HepG2 (cell line): Measurements from ENCODE around the gene EEF1AKMT3. TPM values are rescaled to one million over a fixed set of nuclear protein-coding genes. Genes with fewer than 3 reads are reported as not detected.

Experiments
- ATAD3A ChIP-seq: sonication (generic); formaldehyde crosslinking; IDR thresholded peaks from 2 replicates; pipeline ENCODE4 v1.4.0; 2020; ENCODE audit warnings: missing genetic modification reagents
- ATF5 ChIP-seq: sonication (generic); formaldehyde crosslinking; IDR thresholded peaks from 2 replicates; pipeline ENCODE4 v1.4.0; 2020; ENCODE audit warnings: mild to moderate bottlenecking, low read depth, missing genetic modification reagents
- FOXA3 ChIP-seq: IDR thresholded peaks from 2 replicates; pipeline ENCODE4 v1.6.1; 2016; ENCODE audit warnings: missing genetic modification reagents, missing compliant biosample characterization
- HMG20B ChIP-seq: conservative IDR thresholded peaks from 2 replicates; pipeline ENCODE4 v1.6.1; 2016; ENCODE audit warnings: missing genetic modification reagents, missing compliant biosample characterization
- HNRNPL ChIP-seq: fragments of 200-400 bp; formaldehyde crosslinking; IDR thresholded peaks from 2 replicates; pipeline ENCODE4 v1.6.1; 2017; ENCODE audit warnings: mild to moderate bottlenecking, low read depth, low read length
- HOXA7 ChIP-seq: sonication (generic); formaldehyde crosslinking; IDR thresholded peaks from 2 replicates; pipeline ENCODE4 v1.8.1; 2022; ENCODE audit warnings: mild to moderate bottlenecking, missing genetic modification reagents, moderate library complexity
- KLF11 ChIP-seq: IDR thresholded peaks from 2 replicates; pipeline ENCODE4 v1.6.1; 2016; ENCODE audit warnings: missing compliant biosample characterization
- KLF12 ChIP-seq: sonication (generic); formaldehyde crosslinking; IDR thresholded peaks from 2 replicates; pipeline ENCODE4 v1.4.0; 2020; ENCODE audit warnings: missing genetic modification reagents, borderline replicate concordance
- PRDM4 ChIP-seq: sonication (generic); formaldehyde crosslinking; IDR thresholded peaks from 2 replicates; pipeline ENCODE4 v1.9.0; 2021; ENCODE audit warnings: missing genetic modification reagents, borderline replicate concordance
- RFXANK ChIP-seq: IDR thresholded peaks from 2 replicates; pipeline ENCODE4 v1.6.1; 2016
- SKIL ChIP-seq: sonication (generic); formaldehyde crosslinking; IDR thresholded peaks from 2 replicates; pipeline ENCODE4 v1.8.0; 2022; ENCODE audit warnings: missing genetic modification reagents, mild to moderate bottlenecking, moderate library complexity, borderline replicate concordance
- SPEN ChIP-seq: sonication (generic); formaldehyde crosslinking; IDR thresholded peaks from 2 replicates; pipeline ENCODE4 v1.5.1; 2020; ENCODE audit warnings: low read depth, mild to moderate bottlenecking, missing genetic modification reagents
- TGIF2 ChIP-seq: IDR thresholded peaks from 2 replicates; pipeline ENCODE4 v1.6.1; 2016; ENCODE audit warnings: control low read depth, missing compliant biosample characterization
- ZBTB42 ChIP-seq: sonication (generic); formaldehyde crosslinking; IDR thresholded peaks from 2 replicates; pipeline ENCODE4 v1.5.0; 2020; ENCODE audit warnings: mild to moderate bottlenecking, missing genetic modification reagents
- ZBTB46 ChIP-seq: sonication (generic); formaldehyde crosslinking; IDR thresholded peaks from 2 replicates; pipeline ENCODE4 v1.4.0; 2020; ENCODE audit warnings: mild to moderate bottlenecking, missing genetic modification reagents, borderline replicate concordance
- ZNF138 ChIP-seq: sonication (generic); formaldehyde crosslinking; IDR thresholded peaks from 2 replicates; pipeline ENCODE4 v1.5.0; 2020; ENCODE audit warnings: mild to moderate bottlenecking, low read depth, missing genetic modification reagents
- ZNF333 ChIP-seq: sonication (generic); formaldehyde crosslinking; IDR thresholded peaks from 2 replicates; pipeline ENCODE4 v1.4.0; 2020; ENCODE audit warnings: mild to moderate bottlenecking, missing genetic modification reagents, borderline replicate concordance
- ZNF335 ChIP-seq: sonication (generic); formaldehyde crosslinking; IDR thresholded peaks from 2 replicates; pipeline ENCODE4 v1.4.0; 2020; ENCODE audit warnings: missing genetic modification reagents
- ZNF350 ChIP-seq: sonication (generic); formaldehyde crosslinking; IDR thresholded peaks from 2 replicates; pipeline ENCODE4 v1.4.0; 2020; ENCODE audit warnings: mild to moderate bottlenecking, low read depth, missing genetic modification reagents, borderline replicate concordance
- ZNF589 ChIP-seq: sonication (generic); formaldehyde crosslinking; conservative IDR thresholded peaks from 2 replicates; pipeline ENCODE4 v1.8.0; 2022; ENCODE audit warnings: mild to moderate bottlenecking, moderate library complexity, missing genetic modification reagents
- ZNF678 ChIP-seq: sonication (generic); formaldehyde crosslinking; IDR thresholded peaks from 2 replicates; pipeline ENCODE4 v1.4.0; 2020; ENCODE audit warnings: mild to moderate bottlenecking, missing genetic modification reagents
- ZNF784 ChIP-seq: sonication (generic); formaldehyde crosslinking; IDR thresholded peaks from 2 replicates; pipeline ENCODE4 v1.5.1; 2020; ENCODE audit warnings: missing genetic modification reagents, mild to moderate bottlenecking, borderline replicate concordance
- polyA plus RNA-seq, 8 experiments: library from polyadenylated mRNA; depleted of rRNA in 3 of 8; stranded (reverse) in 7 of 8; unstranded in 1 of 8; fragments of >200 nt; fragmentation: Illumina TruSeq in 4 of 8; extraction: Trizol in 4 of 8; gene quantifications; 2 replicates each; pipeline versions ENCODE4 v1.2.1 to v1.2.3, GENCODE V29; 2011 to 2016; ENCODE audit warnings: low read depth in 4 of 8, missing spikeins in 1 of 8, mixed read lengths in 1 of 8; ENCODE audit not compliant: insufficient read depth in 1 of 8
- total RNA-seq, 5 experiments: library from RNA; depleted of rRNA; stranded (reverse); fragments of >200 nt; fragmentation: Illumina TruSeq; extraction: Trizol; gene quantifications; 2 replicates each; pipeline ENCODE4 v1.2.3, GENCODE V29; 2016; ENCODE audit warnings: low read depth in 1 of 5

Gene EEF1AKMT3
- total and polyA plus RNA-seq, 2 of the 13 experiments (the other 11 are each of a cell fraction or from before 2014, with no cell fraction given), result 4.7 to 11.4 TPM

GRCh38 chr12:57782608-57783465 lies 10.4 kb downstream of the EEF1AKMT3 start, which contains the start of gene TSFM (continued):
- TF ChIP-seq ATF5 (CRISPR knock-in tag), result no peak
- TF ChIP-seq HNRNPL, result no peak
- no peak for TF ChIP-seq KLF12 (CRISPR knock-in tag)
- TF ChIP-seq ATAD3A, result no peak
- peak; percentile 91; the same call in 1 of the 2 replicates for TF ChIP-seq ZNF784 (CRISPR knock-in tag)
- no peak for TF ChIP-seq PRDM4 (CRISPR knock-in tag)
- peak; percentile 87 for TF ChIP-seq ZNF350 (CRISPR knock-in tag)
- peak; percentile 55; the same call in 1 of the 2 replicates for TF ChIP-seq ZNF138 (CRISPR knock-in tag)
- TF ChIP-seq ZNF335 (CRISPR knock-in tag), result peak; percentile 68; the same call in 1 of the 2 replicates
- TF ChIP-seq ZNF589 (CRISPR knock-in tag), result no peak
- TF ChIP-seq ZNF333, result peak; percentile 92; the same call in 1 of the 2 replicates
- peak; percentile 79 for TF ChIP-seq FOXA3 (CRISPR knock-in tag)
- no peak for TF ChIP-seq HOXA7
- TF ChIP-seq ZBTB46 (CRISPR knock-in tag), result no peak
- TF ChIP-seq ZBTB42 (CRISPR knock-in tag), result no peak
- no peak for TF ChIP-seq HMG20B (CRISPR knock-in tag)
- TF ChIP-seq SPEN (CRISPR knock-in tag), result peak; percentile 98
- TF ChIP-seq TGIF2 (CRISPR knock-in tag), result peak; percentile 80
- peak; percentile 56; the same call in 1 of the 2 replicates for TF ChIP-seq KLF11
- TF ChIP-seq SKIL (CRISPR knock-in tag), result no peak; the same call in 1 of the 2 replicates
- peak; percentile 70; the same call in 1 of the 2 replicates for TF ChIP-seq RFXANK (CRISPR knock-in tag)
- 0 out of 2 replicates have a peak, but pooled peaks have one; percentile 48 for TF ChIP-seq ZNF678 (CRISPR knock-in tag)
